NCI-H345 treated with DMSO at 0.1 percent for 48 hours (cell line): ENCODE data around the gene SHROOM3.
A peak's percentile ranks its signal among the peaks of the same experiment; 100 is the strongest.

Experiments
- DNase-seq: peaks from one replicate; lab custom pipeline; 2025; ENCODE audit not compliant: unreplicated experiment; lab: John Stamatoyannopoulos, UW

Gene SHROOM3

GRCh38 chr4:76564123-76564915 is 129.3 kb downstream of the SHROOM3 start:
- DNase-seq: no peak

- DNase-seq: no peak
Measured at GRCh38 chr4:76568262-76568661, 133.2 kb downstream of the SHROOM3 start.

- no peak for DNase-seq
Measured at GRCh38 chr4:76569225-76569624, 134.2 kb downstream of the SHROOM3 start.

- DNase-seq: no peak
Measured at GRCh38 chr4:76569706-76570105, 134.7 kb downstream of the SHROOM3 start.

- DNase-seq: no peak
Measured at GRCh38 chr4:76570141-76570973, 135.3 kb downstream of the SHROOM3 start.

- DNase-seq: no peak
Measured at GRCh38 chr4:76571274-76571673, 136.2 kb downstream of the SHROOM3 start.

GRCh38 chr4:76572224-76572623 is 137.2 kb downstream of the SHROOM3 start:
- DNase-seq: no peak

GRCh38 chr4:76576824-76577223 is 141.8 kb downstream of the SHROOM3 start:
- DNase-seq: no peak

GRCh38 chr4:76578002-76578560 is 143.1 kb downstream of the SHROOM3 start:
- no peak for DNase-seq

GRCh38 chr4:76579596-76580375 is 144.8 kb downstream of the SHROOM3 start:
- peak; percentile 71 for DNase-seq

GRCh38 chr4:76581077-76581962 is 146.3 kb downstream of the SHROOM3 start:
- DNase-seq: no peak

- no peak for DNase-seq
Measured at GRCh38 chr4:76582074-76582816, 147.2 kb downstream of the SHROOM3 start.

- no peak for DNase-seq
Measured at GRCh38 chr4:76582817-76583087, 147.7 kb downstream of the SHROOM3 start.

GRCh38 chr4:76584241-76585152 is 149.5 kb downstream of the SHROOM3 start:
- DNase-seq: no peak

GRCh38 chr4:76585272-76585671 is 150.2 kb downstream of the SHROOM3 start:
- no peak for DNase-seq

- peak; percentile 62 for DNase-seq
Measured at GRCh38 chr4:76585897-76586360, 150.9 kb downstream of the SHROOM3 start.

- no peak for DNase-seq
Measured at GRCh38 chr4:76588274-76588673, 153.2 kb downstream of the SHROOM3 start.

- no peak for DNase-seq
Measured at GRCh38 chr4:76589402-76589801, 154.4 kb downstream of the SHROOM3 start.
